Thyroid gland (tissue), 4 donors: ENCODE results near the gene NR2F6. TPM values are rescaled to one million over a fixed set of nuclear protein-coding genes. Genes with fewer than 3 reads are reported as not detected.

Experiments used
- DNase-seq, 2 donors: peaks; one replicate each; pipeline ENCODE4 v3.0.0-alpha.2; 2019
- H3K27ac ChIP-seq, 3 donors: fragments of 200-600 bp; sonication (generic); 1 replicate in 2 of 3; 2 replicates in 1 of 3; pipeline ENCODE4 v1.5.1; 2016 to 2019; ENCODE audit warnings: mild to moderate bottlenecking in 1 of 3, moderate library complexity in 1 of 3
- H3K27me3 ChIP-seq: fragments of 200-600 bp; sonication (generic); one replicate; pipeline ENCODE4 v1.5.1; 2019
- H3K36me3 ChIP-seq, 2 donors: fragments of 200-600 bp; sonication (generic); one replicate each; pipeline ENCODE4 v1.5.1; 2016 to 2019
- H3K4me1 ChIP-seq, 2 donors: fragments of 200-600 bp; sonication (generic); one replicate each; pipeline ENCODE4 v1.5.1; 2017 to 2019
- H3K4me3 ChIP-seq, 3 donors: fragments of 200-600 bp; sonication (generic); replicated peaks in 1 of 3; 1 replicate in 2 of 3; 2 replicates in 1 of 3; pipeline ENCODE4 v1.5.1; 2016; ENCODE audit warnings: mild to moderate bottlenecking in 1 of 3
- H3K9me3 ChIP-seq: fragments of 200-600 bp; sonication (generic); one replicate; pipeline ENCODE4 v1.5.1; 2017
- CTCF ChIP-seq, 6 experiments: fragments of 200-600 bp in 3 of 6; fragments of 450-650 bp in 3 of 6; sonication (generic) in 3 of 6; IDR thresholded peaks; one replicate each; pipeline ENCODE4 v1.5.1; 2016 to 2019; ENCODE audit warnings: antibody characterized with exemption in 6 of 6, mild to moderate bottlenecking in 2 of 6, inconsistent platforms in 1 of 6, moderate library complexity in 1 of 6
- POLR2A ChIP-seq, 2 donors: fragments of 450-650 bp; IDR thresholded peaks; one replicate each; pipeline ENCODE4 v1.6.1; 2017; ENCODE audit warnings: antibody characterized with exemption in 2 of 2, mild to moderate bottlenecking in 2 of 2, moderate library complexity in 1 of 2
- WGBS, 2 donors: methylation state at CpG; one replicate each; pipeline ENCODE4 v1.1.5; 2017; 5-methylcytosine and 5-hydroxymethylcytosine counted together
- intact Hi-C: fragments of 100-400 bp; cut with DNase I; formaldehyde crosslinking; loops from one replicate; pipeline ENCODE4 v1.15.1; 2023
- total RNA-seq, 4 donors: library from RNA; depleted of rRNA; stranded (reverse); fragments of >200 nt; gene quantifications; one replicate each; pipeline ENCODE4 v1.2.3, GENCODE V29; 2016

The NR2F6 gene
- total RNA-seq, 4 donors from 2014 or later, result 66.0 to 117 (median 97.9) TPM

- intact Hi-C loops, result loop anchor here (10.0 kb wide), 2 partner anchors 53 to 137 kb away; partner anchors contain the start of genes BABAM1, HAUS8, MYO9B and USHBP1
- H3K36me3 ChIP-seq, result peaks cover 7 to 11% of the 10 kb centered on the region in 2 donors
- 93 to 94% methylated on average over 27 to 42 of the region's 58 CpGs for WGBS, 2 donors
Observed at GRCh38 chr19:17211547-17212446, 33.9 kb downstream of the NR2F6 start.

GRCh38 chr19:17210296-17210695 lies 35.4 kb downstream of the NR2F6 start:
- intact Hi-C loops, result loop anchor here (10.0 kb wide), 2 partner anchors 55 to 135 kb away; partner anchors contain the start of genes BABAM1, HAUS8, MYO9B and USHBP1
- peaks cover 7 to 11% of the 10 kb centered on the region in 2 donors for H3K36me3 ChIP-seq
- 85 to 95% methylated on average over 10 to 11 of the region's 14 CpGs for whole genome bisulfite sequencing, 2 donors
- no peaks in the 10 kb centered on the region for H3K27me3 ChIP-seq
- H3K27ac ChIP-seq, result no peak overlapping the region
- H3K4me3 ChIP-seq, result no peak overlapping the region
- H3K4me1 ChIP-seq, result peaks cover 3 to 6% of the 10 kb centered on the region in 2 donors
- no peak for DNase-seq
- TF ChIP-seq POLR2A (IDR thresholded peaks at IDR 0.05) (no peak), CTCF (IDR thresholded peaks at IDR 0.05) (no peak)
- no peaks in the 10 kb centered on the region for H3K9me3 ChIP-seq

More at GRCh38 chr19:17211547-17212446, 33.9 kb downstream of the NR2F6 start:
- TF ChIP-seq CTCF (IDR thresholded peaks at IDR 0.05) (no peak), POLR2A (IDR thresholded peaks at IDR 0.05) (no peak)
- DNase-seq, result no peak
- Histone ChIP-seq H3K27ac (no peak overlapping the region), H3K9me3 (no peaks in the 10 kb centered on the region), H3K4me3 (no peak overlapping the region), H3K27me3 (no peaks in the 10 kb centered on the region), H3K4me1 (peaks cover 8 to 12% of the 10 kb centered on the region in 2 donors)

- Histone ChIP-seq H3K4me1 (peaks cover 0 to 1% of the 10 kb centered on the region in 2 donors), H3K4me3 (no peak overlapping the region), H3K27me3 (no peaks in the 10 kb centered on the region), H3K9me3 (no peaks in the 10 kb centered on the region), H3K36me3 (peaks cover 7 to 11% of the 10 kb centered on the region in 2 donors), H3K27ac (no peak overlapping the region)
- 72 to 83% methylated on average over 21 to 24 of the region's 28 CpGs for WGBS, 2 donors
- intact Hi-C loops, result loop anchor here (10.0 kb wide), 2 partner anchors 55 to 135 kb away; partner anchors contain the start of genes BABAM1, HAUS8, MYO9B and USHBP1
- no peak for DNase-seq
- no peak for TF ChIP-seq POLR2A (IDR thresholded peaks at IDR 0.05)
- no peak for TF ChIP-seq CTCF (IDR thresholded peaks at IDR 0.05)
Observed at GRCh38 chr19:17209126-17210036, 36.3 kb downstream of the NR2F6 start.

GRCh38 chr19:17206736-17207581 lies 38.8 kb downstream of the NR2F6 start:
- DNase-seq, result no peak
- Histone ChIP-seq H3K9me3 (no peaks in the 10 kb centered on the region), H3K36me3 (peaks cover 6 to 18% of the 10 kb centered on the region in 2 donors), H3K27me3 (no peaks in the 10 kb centered on the region), H3K27ac (no peak overlapping the region), H3K4me1 (no peaks in the 10 kb centered on the region), H3K4me3 (no peak overlapping the region)
- TF ChIP-seq POLR2A (IDR thresholded peaks at IDR 0.05) (no peak), CTCF (IDR thresholded peaks at IDR 0.05) (no peak)
- 96% methylated on average over 14 to 25 of the region's 25 CpGs for WGBS, 2 donors
- intact Hi-C loops, result no loop called here
